Mesendoderm (in vitro differentiated cells): ENCODE measurements around the gene NRF1.

Experiments
- DNase-seq: peaks from one replicate; pipeline ENCODE4 v3.0.0; 2013
- H2AK5ac ChIP-seq: 2 replicates; pipeline ENCODE4 v1.6.1; 2013; ENCODE audit warnings: low read length, inconsistent platforms
- H2BK120ac ChIP-seq: 2 replicates; pipeline ENCODE4 v1.6.1; 2013; ENCODE audit warnings: low read depth, mild to moderate bottlenecking, low read length, moderate library complexity, mixed read lengths
- H2BK15ac ChIP-seq: replicated peaks from 2 replicates; pipeline ENCODE4 v1.6.1; 2013; ENCODE audit warnings: low read depth, mild to moderate bottlenecking, moderate library complexity
- H2BK5ac ChIP-seq: 2 replicates; pipeline ENCODE4 v1.6.1; 2013; ENCODE audit warnings: low read length, inconsistent platforms
- H3K18ac ChIP-seq: 2 replicates; pipeline ENCODE4 v1.6.1; 2013; ENCODE audit warnings: mild to moderate bottlenecking, low read length, mixed read lengths
- H3K23ac ChIP-seq: one replicate; pipeline ENCODE4 v1.6.1; 2013; ENCODE audit warnings: low read length
- H3K27ac ChIP-seq: 2 replicates; pipeline ENCODE4 v1.5.1; 2013; ENCODE audit warnings: low read depth, mild to moderate bottlenecking, inconsistent platforms, low read length, moderate library complexity
- H3K27me3 ChIP-seq: 2 replicates; pipeline ENCODE4 v1.6.1; 2013; ENCODE audit warnings: low read length, control low read depth, mild to moderate bottlenecking, inconsistent platforms; ENCODE audit not compliant: insufficient read depth, poor library complexity
- H3K36me3 ChIP-seq: 2 replicates; pipeline ENCODE4 v1.6.1; 2013; ENCODE audit warnings: low read length, inconsistent platforms; ENCODE audit not compliant: control insufficient read depth, insufficient read depth
- H3K4ac ChIP-seq: one replicate; pipeline ENCODE4 v1.6.1; 2013; ENCODE audit warnings: low read depth, mild to moderate bottlenecking, low read length, moderate library complexity
- H3K4me1 ChIP-seq: 2 replicates; pipeline ENCODE4 v1.6.1; 2013; ENCODE audit warnings: low read depth, low read length, inconsistent platforms; ENCODE audit not compliant: control insufficient read depth
- H3K4me2 ChIP-seq: 2 replicates; pipeline ENCODE4 v1.6.1; 2013; ENCODE audit warnings: low read length
- H3K4me3 ChIP-seq: 2 replicates; pipeline ENCODE4 v1.5.1; 2013; ENCODE audit warnings: mild to moderate bottlenecking, low read length
- H3K56ac ChIP-seq: one replicate; pipeline ENCODE4 v1.6.1; 2013; ENCODE audit warnings: low read length
- H3K79me1 ChIP-seq: 2 replicates; pipeline ENCODE4 v1.6.1; 2013; ENCODE audit warnings: low read length, inconsistent platforms
- H3K79me2 ChIP-seq: 2 replicates; pipeline ENCODE4 v1.6.1; 2013; ENCODE audit warnings: mild to moderate bottlenecking, low read length; ENCODE audit not compliant: control insufficient read depth, insufficient read depth
- H3K9ac ChIP-seq: 2 replicates; pipeline ENCODE4 v1.6.1; 2013; ENCODE audit warnings: low read length, inconsistent platforms
- H4K5ac ChIP-seq: one replicate; pipeline ENCODE4 v1.6.1; 2013; ENCODE audit warnings: low read length
- H4K8ac ChIP-seq: one replicate; pipeline ENCODE4 v1.6.1; 2013; ENCODE audit warnings: low read depth, mild to moderate bottlenecking, control low read depth, low read length, moderate library complexity
- WGBS: extraction: QIAGEN DNeasy Blood & Tissue Kit; methylation state at CpG from one replicate; pipeline ENCODE4 v1.1.7; 2013; ENCODE audit warnings: low lambda C conversion rate, missing lambda C conversion rate; ENCODE audit not compliant: insufficient coverage; ENCODE audit errors: extremely low coverage; 5-methylcytosine and 5-hydroxymethylcytosine counted together

The NRF1 gene

GRCh38 chr7:129702761-129703338 is 91.3 kb downstream of the NRF1 start:
- Histone ChIP-seq H4K5ac (no peak overlapping the region), H2BK5ac (no peak overlapping the region), H3K4me3 (no peak overlapping the region), H3K4ac (no peak overlapping the region), H4K8ac (no peak overlapping the region), H3K27me3 (no peaks in the 10 kb centered on the region), H2BK15ac (no peak overlapping the region), H3K56ac (no peak overlapping the region), H2BK120ac (no peak overlapping the region), H3K23ac (no peak overlapping the region), H3K27ac (no peak overlapping the region), H3K79me2 (no peaks in the 10 kb centered on the region), H2AK5ac (no peak overlapping the region), H3K79me1 (no peaks in the 10 kb centered on the region), H3K36me3 (no peaks in the 10 kb centered on the region), H3K4me1 (peaks cover 5% of the 10 kb centered on the region), H3K4me2 (no peak overlapping the region), H3K9ac (no peak overlapping the region), H3K18ac (no peak overlapping the region)
- no CpG with 5 or more reads among the region's 3 CpGs for WGBS
- peak; percentile 44 for DNase-seq

- H4K8ac ChIP-seq = no peak overlapping the region
- no peak overlapping the region for H3K9ac ChIP-seq
- H3K4me2 ChIP-seq = no peak overlapping the region
- WGBS = no CpG with 5 or more reads among the region's 4 CpGs
- no peaks in the 10 kb centered on the region for H3K79me1 ChIP-seq
- no peak overlapping the region for H4K5ac ChIP-seq
- no peak overlapping the region for H3K27ac ChIP-seq
- no peak overlapping the region for H3K18ac ChIP-seq
- H2BK15ac ChIP-seq = no peak overlapping the region
- no peaks in the 10 kb centered on the region for H3K79me2 ChIP-seq
- H3K4me3 ChIP-seq = no peak overlapping the region
- no peak for DNase-seq
- no peaks in the 10 kb centered on the region for H3K36me3 ChIP-seq
- H2AK5ac ChIP-seq = no peak overlapping the region
- no peak overlapping the region for H2BK120ac ChIP-seq
- no peak overlapping the region for H2BK5ac ChIP-seq
- H3K4me1 ChIP-seq = peaks cover 5% of the 10 kb centered on the region
- no peak overlapping the region for H3K4ac ChIP-seq
- no peak overlapping the region for H3K56ac ChIP-seq
- no peaks in the 10 kb centered on the region for H3K27me3 ChIP-seq
- H3K23ac ChIP-seq = no peak overlapping the region
Observed at GRCh38 chr7:129703751-129704150, 92.2 kb downstream of the NRF1 start.

- Histone ChIP-seq H3K18ac (no peak overlapping the region), H3K27me3 (no peaks in the 10 kb centered on the region), H3K79me2 (no peaks in the 10 kb centered on the region), H2AK5ac (no peak overlapping the region), H3K79me1 (no peaks in the 10 kb centered on the region), H2BK15ac (no peak overlapping the region), H3K4ac (no peak overlapping the region), H2BK120ac (no peak overlapping the region), H3K4me1 (peaks cover 2% of the 10 kb centered on the region), H3K4me2 (no peak overlapping the region), H3K27ac (no peak overlapping the region), H4K5ac (no peak overlapping the region), H3K4me3 (no peak overlapping the region), H3K56ac (no peak overlapping the region), H2BK5ac (no peak overlapping the region), H3K36me3 (peaks cover 11% of the 10 kb centered on the region), H3K9ac (no peak overlapping the region), H4K8ac (no peak overlapping the region), H3K23ac (no peak overlapping the region)
- WGBS = no CpG with 5 or more reads among the region's 2 CpGs
- DNase-seq = no peak
Observed at GRCh38 chr7:129707910-129708499, 96.5 kb downstream of the NRF1 start.

GRCh38 chr7:129713544-129713943 is 102.0 kb downstream of the NRF1 start:
- no peaks in the 10 kb centered on the region for H3K79me2 ChIP-seq
- no peak overlapping the region for H3K56ac ChIP-seq
- H3K4me1 ChIP-seq = no peaks in the 10 kb centered on the region
- no peak overlapping the region for H3K4ac ChIP-seq
- H3K18ac ChIP-seq = no peak overlapping the region
- no peaks in the 10 kb centered on the region for H3K79me1 ChIP-seq
- no peak overlapping the region for H3K27ac ChIP-seq
- H3K36me3 ChIP-seq = peaks cover 16% of the 10 kb centered on the region
- DNase-seq = no peak
- WGBS = no CpG with 5 or more reads among the region's 1 CpG
- H3K4me3 ChIP-seq = no peak overlapping the region
- H2BK120ac ChIP-seq = no peak overlapping the region
- no peak overlapping the region for H2AK5ac ChIP-seq
- no peaks in the 10 kb centered on the region for H3K27me3 ChIP-seq
- H3K23ac ChIP-seq = no peak overlapping the region
- H4K5ac ChIP-seq = no peak overlapping the region
- no peak overlapping the region for H2BK15ac ChIP-seq
- no peak overlapping the region for H4K8ac ChIP-seq
- H3K4me2 ChIP-seq = no peak overlapping the region
- H3K9ac ChIP-seq = no peak overlapping the region
- H2BK5ac ChIP-seq = no peak overlapping the region

- H3K23ac ChIP-seq = no peak overlapping the region
- no peak for DNase-seq
- no peak overlapping the region for H3K4ac ChIP-seq
- no CpG with 5 or more reads among the region's 1 CpG for WGBS
- H2BK15ac ChIP-seq = no peak overlapping the region
- H2AK5ac ChIP-seq = no peak overlapping the region
- H2BK5ac ChIP-seq = no peak overlapping the region
- no peak overlapping the region for H3K56ac ChIP-seq
- H3K27ac ChIP-seq = no peak overlapping the region
- no peak overlapping the region for H3K9ac ChIP-seq
- no peak overlapping the region for H3K4me3 ChIP-seq
- H3K4me1 ChIP-seq = no peaks in the 10 kb centered on the region
- H3K18ac ChIP-seq = no peak overlapping the region
- no peak overlapping the region for H4K8ac ChIP-seq
- no peak overlapping the region for H3K4me2 ChIP-seq
- no peak overlapping the region for H4K5ac ChIP-seq
- H3K79me1 ChIP-seq = no peaks in the 10 kb centered on the region
- no peak overlapping the region for H2BK120ac ChIP-seq
- no peaks in the 10 kb centered on the region for H3K79me2 ChIP-seq
- no peaks in the 10 kb centered on the region for H3K27me3 ChIP-seq
- peaks cover 16% of the 10 kb centered on the region for H3K36me3 ChIP-seq
Observed at GRCh38 chr7:129714514-129715063, 103.1 kb downstream of the NRF1 start.
